Stimulated activated CD4-positive, alpha-beta T cell treated with anti-CD3 and anti-CD28 coated beads, TNF-alpha, amount 100 ng/mL, for 4 hours (primary cell): Measurements from ENCODE around the gene PDCD1.

Experiments used
- DNase-seq, 3 experiments: peaks; one replicate each; pipeline ENCODE4 v3.0.0-alpha.2; 2020; ENCODE audit warnings: low read depth in 3 of 3

The PDCD1 gene

DNA sequence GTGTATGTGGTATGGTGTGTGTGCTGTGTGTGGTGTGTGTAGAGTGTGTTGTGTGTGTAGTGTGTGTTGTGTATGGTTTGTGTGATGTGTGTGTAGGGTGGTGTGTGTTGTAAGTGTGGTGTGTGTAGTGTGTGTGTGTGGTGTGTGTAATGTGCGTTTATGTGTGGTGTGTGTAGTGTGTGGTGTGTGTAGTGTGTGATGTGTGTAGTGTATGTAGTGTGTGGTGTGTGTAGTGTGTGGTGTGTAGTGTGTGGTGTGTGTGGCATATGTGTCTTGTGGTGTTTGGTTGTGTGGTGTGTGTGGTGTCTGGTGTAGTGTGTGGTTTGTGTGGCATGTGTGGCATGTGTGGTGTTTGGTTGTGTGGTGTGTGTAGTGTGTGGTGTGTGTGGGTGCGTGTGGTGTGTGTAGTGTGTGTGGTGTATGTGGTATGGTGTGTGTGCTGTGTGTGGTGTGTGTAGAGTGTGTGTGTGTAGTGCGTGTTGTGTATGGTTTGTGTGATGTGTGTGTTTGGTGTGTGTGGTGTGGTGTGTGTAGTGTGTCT, 6.8 kb upstream of the PDCD1 start:
- DNase-seq = no peak

DNA sequence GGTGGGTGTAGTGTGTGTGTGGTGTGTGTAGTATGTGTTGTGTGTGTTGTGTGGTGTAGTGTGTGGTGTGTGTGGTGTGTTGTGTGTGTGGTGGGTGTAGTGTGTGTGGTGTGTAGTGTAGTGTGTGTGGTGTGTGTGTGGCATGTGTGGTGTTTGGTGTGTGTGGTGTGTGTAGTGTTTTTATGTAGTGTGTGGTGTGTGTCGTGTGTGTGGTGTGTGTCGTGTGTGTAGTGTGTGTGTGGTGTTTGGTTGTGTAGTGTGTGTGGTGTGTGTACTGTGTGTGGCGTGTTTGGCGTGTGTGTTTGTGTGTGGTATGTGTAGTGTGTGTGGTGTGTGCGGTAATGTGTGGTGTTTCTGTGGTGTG, 6.1 kb upstream of the PDCD1 start:
- no peak for DNase-seq

DNA sequence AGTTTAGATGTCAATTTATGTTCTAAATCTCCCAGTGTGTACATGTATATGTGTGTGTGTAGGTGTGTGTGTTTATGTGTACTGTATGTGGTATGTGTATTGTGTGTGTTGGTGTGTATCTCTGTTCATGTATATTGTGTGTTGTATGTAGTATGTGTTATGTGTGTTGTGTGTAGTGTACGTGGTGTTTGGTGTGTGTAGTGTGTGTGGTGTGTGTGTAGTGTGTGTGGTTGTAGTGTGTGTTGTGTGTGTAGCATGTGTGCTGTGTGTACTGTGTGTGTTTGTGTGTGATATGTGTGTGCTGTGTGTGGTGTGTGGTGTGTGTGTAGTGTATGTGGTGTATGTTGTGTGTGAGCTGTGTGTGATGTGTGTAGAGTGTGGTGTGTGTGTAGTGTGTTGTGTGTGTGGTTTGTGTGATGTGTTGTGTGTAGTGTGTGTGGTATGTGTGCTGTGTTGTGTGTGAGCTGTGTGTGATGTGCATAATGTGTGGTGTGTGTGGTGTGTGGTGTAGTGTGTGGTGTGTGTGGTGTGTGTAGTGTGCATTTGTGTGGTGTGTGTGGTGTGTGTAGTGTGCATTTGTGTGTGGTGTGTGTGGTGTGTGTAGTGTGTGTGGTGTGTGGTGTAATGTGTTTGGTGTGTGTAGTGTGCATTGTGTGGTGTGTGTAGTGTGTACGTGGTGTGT, 5.6 kb upstream of the PDCD1 start:
- DNase-seq = no peak

DNA sequence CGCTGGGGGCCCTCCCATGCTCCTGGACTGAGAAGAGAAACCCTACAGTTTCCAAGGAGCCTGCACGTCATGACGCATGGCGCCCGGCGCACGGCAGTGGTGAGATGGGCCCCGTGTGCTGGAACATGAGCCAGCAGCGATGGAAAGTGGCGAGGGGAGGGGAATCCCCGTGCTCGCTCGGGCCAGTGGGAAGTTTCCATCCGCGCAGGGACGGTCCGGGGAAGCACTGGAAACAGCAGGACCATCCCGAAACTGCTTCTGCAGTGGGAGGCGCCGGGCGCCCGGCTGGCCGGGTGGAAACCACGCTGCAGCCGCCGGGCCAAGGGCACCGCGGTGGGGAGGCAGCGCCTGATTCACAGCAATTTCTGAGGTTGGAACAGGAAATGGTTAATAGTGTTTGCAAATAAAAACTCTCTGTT, 4.9 kb upstream of the PDCD1 start:
- DNase-seq = peak; percentile 30 to 56 (median 40)

DNA sequence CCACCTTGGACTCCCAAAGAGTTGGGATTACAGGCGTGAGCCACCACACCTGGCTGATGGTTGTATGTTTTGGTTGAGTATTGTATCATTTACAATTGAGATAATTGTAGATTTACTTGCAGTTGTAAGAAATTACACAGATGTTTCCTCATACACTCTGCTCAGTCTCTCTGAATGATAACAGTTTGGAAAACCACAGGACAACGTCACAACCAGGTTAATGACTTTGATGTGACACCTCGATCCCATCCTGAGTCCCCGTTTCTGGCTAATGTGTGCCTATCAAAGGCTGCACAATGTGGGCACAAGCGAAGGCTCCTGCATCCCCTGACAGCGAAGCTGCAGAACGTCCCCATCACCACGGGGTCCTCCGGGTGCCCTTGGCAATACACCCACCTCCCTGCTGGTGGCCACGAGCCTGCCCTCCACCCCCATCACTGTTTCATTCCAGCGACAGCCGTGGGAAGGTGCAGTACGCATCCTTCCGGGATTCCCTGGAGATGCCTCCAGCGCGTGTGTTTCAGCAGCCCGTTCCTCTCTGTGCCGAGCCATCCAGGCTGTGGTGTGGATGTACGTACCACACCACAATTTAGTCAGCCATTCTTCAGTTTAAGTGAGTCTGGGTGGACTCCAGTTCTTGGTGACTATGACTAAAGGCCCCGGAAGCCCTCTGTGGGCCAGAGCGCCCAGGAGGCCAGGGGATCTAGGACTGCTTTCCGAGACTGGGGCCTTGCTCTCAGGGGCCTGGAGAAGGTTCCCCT, 4.3 kb upstream of the PDCD1 start:
- DNase-seq = no peak

DNA sequence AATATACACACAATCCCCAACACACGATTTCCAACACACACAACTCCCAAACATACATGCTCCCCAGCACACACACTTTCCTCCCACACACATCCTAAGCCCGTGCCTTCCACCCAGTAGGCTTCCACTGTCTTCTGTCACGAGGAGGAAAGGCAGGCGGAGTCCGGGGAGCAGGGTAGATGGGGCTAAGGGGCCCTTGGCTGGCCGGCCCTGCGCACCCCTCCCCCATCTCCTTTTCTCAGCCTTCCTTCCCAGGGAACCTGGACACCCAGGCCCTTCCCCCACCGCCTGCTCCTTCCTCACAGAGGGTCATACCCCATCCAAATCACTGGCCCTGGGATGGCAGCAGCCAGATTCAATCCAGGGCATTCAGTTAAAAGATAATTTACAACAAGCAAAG, 3.4 kb upstream of the PDCD1 start:
- DNase-seq = no peak

DNA sequence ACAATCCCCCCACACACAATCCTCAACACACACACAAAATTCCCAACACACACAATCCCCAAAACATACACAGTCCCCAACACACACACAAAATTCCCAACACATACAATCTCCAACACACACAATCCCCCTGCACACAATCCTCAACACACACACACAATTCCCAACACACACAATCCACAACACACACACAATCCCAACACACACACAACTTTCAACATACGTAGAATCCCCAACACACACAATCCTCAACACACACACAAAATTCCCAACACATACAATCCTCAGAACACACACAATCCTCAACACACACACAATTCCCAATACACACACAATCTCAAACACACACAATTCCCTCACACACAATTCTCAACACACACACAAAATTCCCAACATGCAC, 2.6 kb upstream of the PDCD1 start:
- DNase-seq = no peak

DNA sequence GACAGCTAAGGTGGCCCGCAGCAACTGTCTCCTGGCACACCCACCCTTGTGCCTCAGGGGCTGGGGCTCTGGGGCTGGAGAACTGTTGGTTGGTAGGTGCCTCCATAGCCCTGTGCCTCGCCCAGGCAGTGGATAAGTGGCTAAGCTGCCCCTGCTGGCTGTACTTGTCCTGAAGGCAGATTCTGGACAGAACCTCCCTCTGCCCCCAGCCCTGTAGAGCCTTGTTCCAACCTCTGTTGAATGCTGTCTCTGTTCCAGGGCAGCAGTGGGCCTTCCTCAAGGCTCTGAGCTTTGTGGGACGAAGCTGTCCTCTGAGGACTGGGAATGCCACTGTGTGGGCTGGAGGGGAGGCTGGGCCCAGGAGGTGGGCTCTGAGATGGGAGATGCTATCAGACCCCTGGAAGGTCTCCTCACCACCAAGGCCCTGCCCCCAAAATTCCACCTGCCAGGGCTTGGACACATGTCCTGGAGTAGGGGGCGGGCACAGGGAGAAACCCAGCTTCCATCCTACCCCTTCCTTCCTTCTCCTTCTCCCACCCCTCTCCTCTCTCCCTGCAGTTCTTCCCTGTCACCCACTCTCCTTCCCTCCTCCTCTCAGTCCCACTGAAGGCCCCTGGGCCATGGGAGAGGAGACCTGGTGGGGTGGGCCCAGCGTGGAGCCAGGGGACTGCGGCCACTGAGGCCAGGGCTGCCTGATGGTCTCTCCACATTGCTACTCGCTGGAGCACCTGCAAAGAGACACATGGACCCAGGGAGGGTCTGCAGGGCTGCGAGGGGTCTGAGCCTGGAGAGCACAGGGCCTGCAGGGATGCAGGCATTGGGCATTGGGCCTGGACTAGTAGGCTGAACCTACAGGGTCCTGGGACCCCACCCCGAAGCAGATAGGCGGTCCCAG, 1.7 kb upstream of the PDCD1 start:
- no peak for DNase-seq

DNA sequence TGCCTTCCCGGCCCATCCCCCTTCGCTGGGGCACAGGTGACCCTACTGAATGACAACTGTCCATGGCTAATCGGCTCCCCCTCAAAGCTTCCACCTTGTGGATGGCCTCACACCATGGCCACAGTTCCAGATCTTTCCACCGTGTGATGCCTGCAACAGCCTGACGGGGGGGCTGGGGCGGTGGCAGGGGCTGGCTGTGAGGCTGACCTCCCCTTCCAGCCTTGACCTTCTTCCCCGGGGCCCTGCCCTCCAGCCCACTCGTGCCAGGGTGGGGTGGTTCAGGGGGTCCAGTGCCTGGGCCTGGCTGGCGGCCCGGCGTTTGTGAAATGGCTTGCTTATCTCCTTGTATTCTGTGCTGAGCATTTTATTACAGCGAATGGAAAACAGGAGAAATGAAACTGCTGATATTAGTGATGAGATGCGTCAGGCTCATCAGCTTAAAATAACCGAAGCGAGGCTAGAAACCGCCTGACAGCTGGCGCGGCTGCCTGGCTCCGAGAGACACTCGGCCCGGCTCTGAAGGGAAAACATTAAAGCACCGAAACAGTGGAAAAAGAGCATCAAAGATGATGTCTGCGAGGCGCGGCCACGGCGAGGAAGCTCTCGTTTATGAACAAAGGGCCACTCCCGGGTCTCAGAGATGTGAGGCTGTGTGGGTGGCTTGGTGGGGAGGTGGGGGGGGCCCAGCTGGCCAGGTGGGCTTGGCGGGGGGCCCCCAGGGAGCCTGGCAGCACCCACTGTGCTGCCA, 916 bp upstream of the PDCD1 start:
- DNase-seq = peak; percentile 44 to 70 (median 61)

DNA sequence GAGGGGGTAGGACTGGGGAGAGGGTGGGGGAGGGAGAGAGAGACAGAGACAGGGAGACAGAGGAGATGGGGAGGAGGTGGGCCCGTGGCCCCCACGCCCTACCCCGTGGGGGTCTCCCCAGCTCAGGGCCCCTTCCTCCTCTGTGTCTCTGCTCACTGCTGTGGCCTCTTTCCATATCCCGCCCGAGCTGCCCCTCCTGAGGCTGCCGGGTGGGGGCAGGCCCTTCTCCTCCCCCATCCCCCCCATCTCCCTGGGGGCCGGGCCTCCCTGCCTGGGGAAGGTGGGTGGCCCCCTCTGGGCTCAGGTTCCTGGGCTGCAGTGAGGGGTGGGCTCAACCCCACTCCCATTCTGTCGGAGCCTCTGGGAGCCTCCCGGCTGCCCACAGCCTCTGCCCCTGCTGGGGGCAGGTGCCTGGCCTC, 332 bp upstream of the PDCD1 start:
- no peak for DNase-seq

DNA sequence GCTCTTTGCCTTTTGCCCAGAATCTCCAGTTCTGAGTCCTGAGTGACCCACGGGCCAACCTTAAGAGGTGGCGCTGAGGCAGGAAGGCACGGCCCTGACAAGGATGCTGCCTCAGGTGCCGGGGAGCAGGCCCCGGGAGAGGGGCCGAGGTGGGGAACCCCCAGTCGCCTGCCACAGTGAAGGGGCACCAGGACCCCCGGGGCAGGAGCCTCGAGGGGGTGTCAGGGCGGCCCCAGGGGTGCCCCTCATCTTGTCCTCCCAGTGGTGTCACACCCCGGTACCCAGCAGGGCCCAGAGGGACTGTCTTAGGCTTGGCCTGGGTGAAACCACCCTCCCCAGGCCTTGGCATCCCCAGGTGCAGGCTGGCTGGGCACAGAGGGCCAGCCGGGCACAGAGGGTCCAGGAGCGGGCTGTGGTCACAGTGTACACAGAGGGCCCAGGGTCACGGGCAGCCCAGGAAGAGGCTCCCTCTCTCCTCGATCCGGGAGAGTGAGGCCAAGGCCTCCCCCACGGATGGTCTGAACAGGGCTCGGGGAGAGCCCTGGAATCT, 1.0 kb downstream of the PDCD1 start:
- DNase-seq = no peak

DNA sequence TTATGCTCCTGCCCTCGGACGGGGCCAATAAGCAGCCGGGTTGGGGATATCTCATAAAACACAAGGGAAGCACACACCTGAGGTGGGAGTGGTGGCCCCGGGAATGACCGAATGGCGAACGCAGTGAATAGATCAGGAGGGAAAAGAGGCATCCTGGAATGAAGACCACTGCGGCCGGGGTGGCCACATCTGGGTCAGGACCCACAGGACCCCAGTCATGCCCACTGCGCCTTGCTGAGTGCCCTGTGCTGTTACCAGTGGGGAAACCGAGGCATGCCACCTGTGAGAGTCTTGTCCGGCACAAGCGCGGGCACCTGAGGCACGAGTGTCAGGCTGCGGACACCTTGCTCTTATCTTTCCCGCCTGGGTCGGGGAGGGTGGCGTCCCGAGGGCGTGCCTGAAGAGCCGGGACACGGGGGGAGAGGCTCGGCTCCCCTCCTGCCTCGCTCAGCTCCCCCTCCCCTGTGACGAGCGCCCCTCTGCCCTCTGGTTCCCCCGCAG, 1.6 kb downstream of the PDCD1 start:
- no peak for DNase-seq

DNA sequence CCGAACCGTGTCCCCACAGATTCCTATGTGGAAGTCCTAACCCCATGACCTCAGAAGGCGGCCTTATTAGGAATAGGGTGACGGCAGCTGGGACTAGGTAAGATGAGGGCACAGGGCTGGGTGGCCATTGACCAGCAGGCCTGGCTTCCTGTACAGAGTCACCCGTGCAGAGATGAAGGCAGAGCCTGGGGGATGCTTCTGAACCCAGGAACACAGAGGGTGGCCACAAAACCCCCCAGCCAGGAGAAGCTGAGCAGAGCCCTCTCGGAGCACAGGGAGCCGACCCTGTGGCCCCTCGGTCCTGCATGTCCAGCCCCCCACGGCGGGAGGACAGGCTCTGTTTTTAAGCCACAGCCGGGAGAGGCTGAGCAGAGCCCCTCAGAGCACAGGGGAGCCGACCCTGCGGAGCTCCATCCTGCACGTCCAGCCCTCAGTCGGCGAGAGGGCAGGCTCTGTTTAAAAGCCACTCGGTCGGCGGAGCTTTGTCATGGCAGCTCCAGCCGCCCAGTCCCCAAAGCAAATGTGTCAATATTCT, 2.7 kb downstream of the PDCD1 start:
- no peak for DNase-seq

DNA sequence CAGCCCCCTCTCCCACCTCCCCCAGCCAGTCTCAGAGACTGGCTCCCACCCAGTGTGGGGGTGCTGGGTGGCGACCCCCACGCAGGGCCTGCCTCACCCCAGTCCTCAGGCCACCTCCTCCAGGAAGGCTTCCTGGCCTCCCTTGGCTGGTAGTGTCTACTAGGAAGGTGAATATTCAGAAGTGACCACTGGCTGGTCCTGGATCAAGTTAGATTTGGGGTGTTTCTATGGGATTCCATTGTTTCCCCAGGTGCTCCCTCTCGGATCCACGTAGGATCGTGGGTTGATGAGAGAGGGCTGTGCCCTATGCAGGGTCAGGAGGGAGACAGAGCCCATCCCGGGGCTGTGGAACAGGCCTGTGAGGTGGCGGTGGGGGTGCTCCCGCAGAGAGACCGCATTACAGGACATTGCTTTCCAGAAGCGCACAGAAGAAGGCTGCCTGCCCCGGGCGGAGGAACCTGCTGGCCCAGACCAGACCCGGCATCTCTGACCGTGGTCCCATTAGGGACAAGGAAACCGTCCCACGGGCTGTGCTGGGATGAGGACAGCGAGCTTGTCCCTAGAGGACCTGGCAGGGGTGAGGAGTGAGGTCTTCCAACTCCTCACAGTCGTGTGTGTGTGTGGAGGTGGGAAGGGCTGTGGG, 3.3 kb downstream of the PDCD1 start:
- DNase-seq = no peak

DNA sequence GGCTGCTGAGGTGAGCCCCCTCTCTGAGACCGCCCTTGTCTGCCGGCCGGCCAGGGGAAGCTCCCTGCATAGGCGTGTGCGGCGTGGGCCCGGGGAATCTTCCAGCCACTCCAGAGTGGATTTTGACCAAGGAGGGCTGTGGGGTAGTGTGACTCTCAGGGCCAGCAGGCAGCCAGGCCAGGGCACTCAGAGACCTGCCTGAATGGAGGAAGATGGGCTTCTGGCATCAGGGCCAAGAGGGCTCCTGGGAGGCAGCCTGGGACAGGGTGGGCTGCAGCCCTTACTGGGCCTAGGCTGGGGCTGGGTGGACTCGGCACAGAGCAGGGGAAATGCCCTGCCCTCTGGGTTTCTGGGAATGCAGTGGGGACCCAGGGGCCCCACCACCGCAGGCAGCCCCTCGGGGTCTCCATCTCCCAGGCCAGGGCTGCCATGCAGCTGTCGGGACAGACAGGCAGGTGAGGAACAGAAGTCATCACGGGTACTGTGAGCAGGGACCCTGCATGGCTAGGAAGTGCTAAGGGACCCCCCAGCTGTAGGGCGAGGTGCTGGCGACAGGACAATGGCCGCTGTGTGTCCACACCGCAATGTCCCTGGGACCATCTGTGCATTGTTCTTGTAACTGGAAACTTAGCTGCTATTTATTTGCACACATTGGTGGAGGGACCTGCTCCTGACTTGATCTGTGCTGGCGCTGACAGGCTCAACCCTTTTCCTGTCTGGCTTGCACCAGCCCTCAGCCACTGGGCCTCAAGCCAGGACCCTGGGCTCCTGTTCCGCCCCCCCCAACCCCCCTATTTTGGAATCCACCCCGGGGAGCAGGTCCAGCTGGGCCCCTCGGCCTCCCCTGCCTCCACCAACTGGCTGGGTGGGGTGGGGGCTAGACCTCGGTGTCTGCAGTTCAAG, 4.1 kb downstream of the PDCD1 start:
- no peak for DNase-seq

DNA sequence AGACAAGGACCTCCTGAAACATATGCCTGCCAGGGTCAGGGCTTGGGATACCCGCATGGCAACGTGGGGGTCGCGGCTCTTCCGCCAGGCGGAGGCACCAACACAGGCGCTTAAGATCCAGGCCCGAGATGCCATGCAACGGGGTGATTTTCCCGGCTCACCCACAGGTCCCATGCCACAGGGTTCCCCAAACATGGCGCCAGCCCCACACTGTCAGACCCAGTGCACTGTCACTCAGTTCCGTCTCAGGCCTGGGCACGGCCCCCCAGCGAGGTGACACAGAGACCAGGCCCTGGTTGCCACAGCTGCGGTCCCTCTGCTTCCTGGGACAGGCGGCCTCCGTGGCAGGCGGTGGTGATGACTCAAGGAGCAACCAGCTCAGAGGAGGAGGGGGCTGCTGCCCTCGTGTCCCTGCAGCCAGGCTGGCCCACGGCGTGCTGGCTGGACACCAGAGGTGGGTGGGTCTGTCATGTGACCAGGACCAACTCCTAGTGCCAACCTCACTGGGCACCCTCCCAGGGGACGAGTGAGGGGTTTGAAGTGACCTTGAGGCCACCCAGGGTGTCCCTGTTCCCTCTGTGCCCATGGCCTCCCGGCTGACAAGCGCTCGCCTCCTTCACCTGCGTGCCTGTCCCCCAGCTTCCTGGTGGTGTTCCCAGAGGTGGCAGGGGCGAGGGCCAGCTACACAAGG, 4.9 kb downstream of the PDCD1 start:
- no peak for DNase-seq

DNA sequence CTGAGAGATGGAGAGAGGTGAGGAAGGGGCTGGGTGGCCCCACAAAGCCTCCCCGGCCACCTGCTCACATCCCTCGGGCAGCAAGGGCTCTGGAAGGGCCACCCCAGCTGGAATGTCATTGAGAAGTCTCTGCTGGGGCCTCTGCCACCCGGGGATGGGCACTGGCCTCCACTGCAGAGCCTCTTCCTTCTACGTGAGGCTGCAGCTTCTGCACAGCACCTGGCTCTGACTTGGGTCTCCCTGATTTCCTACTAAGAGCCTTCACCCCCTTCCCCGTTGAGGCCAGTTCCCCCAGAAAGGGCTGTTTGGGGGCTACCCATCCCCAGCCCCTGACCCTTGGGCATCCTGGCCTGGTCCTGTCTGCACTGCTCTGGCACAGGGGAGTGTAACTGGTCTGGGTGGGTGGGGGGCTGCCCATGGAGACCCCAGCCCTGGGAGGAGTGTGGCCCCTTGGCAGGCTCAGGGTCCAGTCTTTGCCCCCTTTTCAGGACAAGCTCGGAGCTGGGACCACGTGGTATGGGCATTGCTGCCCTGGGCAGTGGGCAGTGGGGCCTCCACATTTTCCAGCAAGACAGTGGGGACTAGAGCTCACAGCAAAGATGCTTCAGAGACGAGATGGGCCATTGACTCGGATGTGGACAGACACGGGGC, 5.6 kb downstream of the PDCD1 start:
- no peak for DNase-seq
